GM13976 (cell line): ENCODE data around the gene BCKDHB.
"Not testable (repeated sequence)": the region's sequence is repeated elsewhere in the genome, so short reads cannot be mapped to it uniquely, and the experiment has no call there.

Experiments
- DNase-seq: peaks from one replicate; pipeline ENCODE4 v3.0.0; 2012; ENCODE audit warnings: low spot score
- CTCF ChIP-seq: IDR thresholded peaks from 2 replicates; pipeline ENCODE4 v1.5.1; 2012; ENCODE audit warnings: borderline replicate concordance, mild to moderate bottlenecking; ENCODE audit not compliant: insufficient read depth; ENCODE audit errors: extremely low read depth, missing control alignments, control extremely low read depth
- in situ Hi-C: fragments of 300-500 bp; cut with MboI; formaldehyde crosslinking; loops from one replicate; pipeline ENCODE4 v1.12.0; 2022; ENCODE audit warnings: low sequenced_read_pairs, mixed read lengths, inconsistent platforms; ENCODE audit not compliant: unreplicated experiment

The BCKDHB gene

GRCh38 chr6:80234401-80234800, 127.9 kb downstream of the BCKDHB start:
- DNase-seq = no peak
- TF ChIP-seq CTCF = no peak
- in situ Hi-C loops = no loop called here

GRCh38 chr6:80234908-80235307, 128.4 kb downstream of the BCKDHB start:
- DNase-seq = no peak
- TF ChIP-seq CTCF = no peak
- in situ Hi-C loops = no loop called here

GRCh38 chr6:80235647-80236046, 129.2 kb downstream of the BCKDHB start:
- in situ Hi-C loops = no loop called here
- no peak for DNase-seq
- no peak for TF ChIP-seq CTCF

GRCh38 chr6:80238754-80239153, 132.3 kb downstream of the BCKDHB start:
- DNase-seq, in situ Hi-C loops: not testable (repeated sequence)

GRCh38 chr6:80245043-80245442, 138.6 kb downstream of the BCKDHB start:
- no peak for TF ChIP-seq CTCF
- in situ Hi-C loops = no loop called here
- no peak for DNase-seq

- no peak for TF ChIP-seq CTCF
- in situ Hi-C loops = no loop called here
- DNase-seq = no peak
Observed at GRCh38 chr6:80249897-80250296, 143.4 kb downstream of the BCKDHB start.

GRCh38 chr6:80250391-80250997, 144.0 kb downstream of the BCKDHB start:
- in situ Hi-C loops = no loop called here
- no peak for TF ChIP-seq CTCF
- DNase-seq = no peak

- TF ChIP-seq CTCF = no peak
- in situ Hi-C loops = no loop called here
- no peak for DNase-seq
Observed at GRCh38 chr6:80251321-80251720, 144.8 kb downstream of the BCKDHB start.
